ENCODE data around the gene PCDHGB5. TPM values are rescaled to one million over a fixed set of nuclear protein-coding genes. Genes with fewer than 3 reads are reported as not detected.
"Not testable (repeated sequence)": the region's sequence is repeated elsewhere in the genome, so short reads cannot be mapped to it uniquely, and the experiment has no call there.

PCDHGB5 gene
- total RNA-seq, 2 experiments from 2014 or later, result 0.12 to 0.15 TPM

DNA sequence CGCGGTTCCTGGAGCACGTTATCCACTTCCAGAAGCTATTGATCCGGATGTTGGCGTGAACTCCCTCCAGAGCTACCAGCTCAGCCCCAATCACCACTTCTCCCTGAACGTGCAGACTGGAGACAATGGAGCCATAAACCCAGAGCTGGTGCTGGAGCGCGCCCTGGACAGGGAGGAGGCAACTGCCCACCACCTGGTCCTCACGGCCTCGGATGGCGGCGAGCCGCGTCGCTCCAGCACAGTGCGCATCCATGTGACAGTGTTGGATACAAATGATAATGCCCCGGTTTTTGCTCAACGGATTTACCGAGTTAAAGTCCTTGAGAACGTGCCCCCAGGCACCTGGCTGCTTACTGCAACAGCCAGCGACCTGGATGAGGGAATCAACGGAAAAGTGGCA is 5.6 kb downstream of the PCDHGB5 start:
- Mint-ChIP-seq H3K27me3 (peaks cover 63% of the 10 kb centered on the region), H3K9me3 (peaks cover 33% of the 10 kb centered on the region), H3K4me1 (ENCODE audit: low read depth) (peaks cover 2% of the 10 kb centered on the region), H3K27ac (no peak overlapping the region), H3K4me3 (no peak overlapping the region), H3K36me3 (peaks cover 27% of the 10 kb centered on the region)
- intact Hi-C loops (cut with micrococcal nuclease), result no loop called here
- DNase-seq, result no peak
- CTCF ChIA-PET, result interaction anchor here (1.0 to 1.5 kb wide), 4 partner anchors 10 to 164 kb away, joined by 3 to 7 read pairs (median 4); partner anchors contain the start of gene PCDHGA10
- POLR2A ChIA-PET, result interaction anchor here (0.6 kb wide), 1 partner anchor 8 kb away, joined by 3 read pairs; no protein-coding TSS in a partner anchor

DNA sequence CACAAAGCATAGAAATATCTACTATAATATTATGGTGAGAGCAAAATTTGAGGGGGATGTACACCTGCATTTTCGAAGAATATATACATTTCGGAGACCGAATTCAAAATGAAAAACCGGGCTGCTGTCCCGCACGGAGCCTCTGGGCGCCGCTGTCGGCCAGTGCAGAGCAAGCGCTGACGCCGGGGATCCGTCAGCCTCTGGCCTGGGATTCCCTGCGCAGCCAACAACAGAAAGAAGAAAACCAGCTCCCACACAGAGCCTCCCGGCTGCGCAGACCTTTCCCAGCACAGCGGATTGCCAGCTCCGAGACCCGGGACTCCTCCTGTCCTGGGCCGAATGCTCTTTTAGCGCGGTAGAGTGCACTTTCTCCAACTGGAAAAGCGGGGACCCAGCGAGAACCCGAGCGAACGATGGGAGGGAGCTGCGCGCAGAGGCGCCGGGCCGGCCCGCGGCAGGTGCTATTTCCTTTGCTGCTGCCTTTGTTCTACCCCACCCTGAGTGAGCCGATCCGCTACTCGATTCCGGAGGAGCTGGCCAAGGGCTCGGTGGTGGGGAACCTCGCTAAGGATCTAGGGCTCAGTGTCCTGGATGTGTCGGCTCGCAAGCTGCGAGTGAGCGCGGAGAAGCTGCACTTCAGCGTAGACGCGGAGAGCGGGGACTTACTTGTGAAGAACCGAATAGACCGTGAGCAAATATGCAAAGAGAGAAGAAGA is 10.2 kb downstream of the PCDHGB5 start, which contains the start of gene PCDHGB6:
Gene PCDHGB6, plus strand, starts transcription at position 232 of the 716 bp plus-strand sequence. Its CDS starts 182 bp downstream, at position 414.
- DNase-seq, result peak; percentile 53
- intact Hi-C loops (cut with micrococcal nuclease); H3K4me1 Mint-ChIP-seq (ENCODE audit: low read depth); H3K27ac Mint-ChIP-seq; POLR2A ChIA-PET: not testable (repeated sequence)
- H3K9me3 Mint-ChIP-seq, result peaks cover 28% of the 10 kb centered on the region
- peaks cover 60% of the 10 kb centered on the region for H3K27me3 Mint-ChIP-seq
- CTCF ChIA-PET, result interaction anchor here (0.7 to 1.4 kb wide), 6 partner anchors 34 to 156 kb away, joined by 3 to 6 read pairs (median 4); partner anchors contain the start of gene PCDHGA6
- peaks cover 22% of the 10 kb centered on the region for H3K36me3 Mint-ChIP-seq
- peak within 1 kb of the TSS; percentile 34 for H3K4me3 Mint-ChIP-seq

- Mint-ChIP-seq H3K9me3 (peaks cover 27% of the 10 kb centered on the region), H3K4me3 (no peak overlapping the region), H3K36me3 (peaks cover 18% of the 10 kb centered on the region), H3K27ac (no peak overlapping the region), H3K27me3 (peaks cover 59% of the 10 kb centered on the region), H3K4me1 (ENCODE audit: low read depth) (peaks cover 15% of the 10 kb centered on the region)
- CTCF ChIA-PET, result no interaction called here
- intact Hi-C loops (cut with micrococcal nuclease), result loop anchor here (5.0 to 10.0 kb wide), 2 partner anchors 45 to 103 kb away; partner anchors contain the start of gene PCDHGA5
- POLR2A ChIA-PET, result no interaction called here
- DNase-seq, result no peak
Observed at GRCh38 chr5:141409598-141410306, 12.0 kb downstream of the PCDHGB5 start.

DNA sequence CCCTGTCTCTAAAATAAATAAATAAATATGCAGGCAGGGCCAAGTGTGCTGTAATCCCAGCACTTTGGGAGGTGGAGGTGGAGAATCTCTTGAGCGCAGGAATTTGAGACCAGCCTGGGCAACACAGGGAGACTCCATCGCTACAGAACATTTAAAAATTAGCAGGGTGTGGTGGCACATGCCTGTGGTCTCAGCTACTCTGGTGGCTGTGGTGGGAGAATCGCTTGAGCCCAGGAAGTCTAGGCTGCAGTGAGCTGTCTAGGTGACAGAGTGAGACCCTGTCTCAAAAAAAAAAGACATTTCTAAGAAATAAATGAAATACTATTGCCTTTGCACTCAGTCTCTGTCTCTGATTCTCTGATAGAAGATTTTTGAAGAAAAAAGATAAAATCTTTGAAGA is 13.8 kb downstream of the PCDHGB5 start:
- ChIA-PET POLR2A (no interaction called here), CTCF (interaction anchor here (2.4 to 3.2 kb wide), 3 partner anchors 91 to 152 kb away, joined by 10 to 29 read pairs (median 23); partner anchors contain the start of gene TAF7)
- Mint-ChIP-seq H3K27ac (no peak overlapping the region), H3K9me3 (peaks cover 25% of the 10 kb centered on the region), H3K36me3 (peaks cover 19% of the 10 kb centered on the region), H3K27me3 (peaks cover 61% of the 10 kb centered on the region), H3K4me1 (ENCODE audit: low read depth) (peaks cover 18% of the 10 kb centered on the region), H3K4me3 (no peak overlapping the region)
- no peak for DNase-seq
- intact Hi-C loops (cut with micrococcal nuclease), result loop anchor here (5.0 to 10.0 kb wide), 2 partner anchors 47 to 101 kb away; partner anchors contain the start of gene PCDHGA5

GRCh38 chr5:141412854-141413539 is 15.2 kb downstream of the PCDHGB5 start, which contains the start of gene PCDHGA10:
Gene PCDHGA10, plus strand, starts transcription at chr5:141412987. Its CDS starts 189 bp downstream, at chr5:141413176.
- peaks cover 25% of the 10 kb centered on the region for H3K36me3 Mint-ChIP-seq
- H3K27me3 Mint-ChIP-seq, result peaks cover 61% of the 10 kb centered on the region
- intact Hi-C loops (cut with micrococcal nuclease), result loop anchor here (2.0 to 10.0 kb wide), 4 partner anchors 48 to 146 kb away; partner anchors contain the start of gene PCDHGA5
- peaks cover 18% of the 10 kb centered on the region for H3K4me1 Mint-ChIP-seq (ENCODE audit: low read depth)
- DNase-seq, result peak; percentile 69
- peaks cover 23% of the 10 kb centered on the region for H3K9me3 Mint-ChIP-seq
- H3K27ac Mint-ChIP-seq, result no peak within 1 kb of the TSS
- H3K4me3 Mint-ChIP-seq, result peak within 1 kb of the TSS; percentile 66
- POLR2A ChIA-PET, result no interaction called here
- CTCF ChIA-PET, result interaction anchor here (0.6 to 3.3 kb wide), 32 partner anchors 8 to 236 kb away, joined by 3 to 59 read pairs (median 4); partner anchors contain the start of genes PCDHB10, PCDHB8, PCDHGA11 and PCDHGA12

DNA sequence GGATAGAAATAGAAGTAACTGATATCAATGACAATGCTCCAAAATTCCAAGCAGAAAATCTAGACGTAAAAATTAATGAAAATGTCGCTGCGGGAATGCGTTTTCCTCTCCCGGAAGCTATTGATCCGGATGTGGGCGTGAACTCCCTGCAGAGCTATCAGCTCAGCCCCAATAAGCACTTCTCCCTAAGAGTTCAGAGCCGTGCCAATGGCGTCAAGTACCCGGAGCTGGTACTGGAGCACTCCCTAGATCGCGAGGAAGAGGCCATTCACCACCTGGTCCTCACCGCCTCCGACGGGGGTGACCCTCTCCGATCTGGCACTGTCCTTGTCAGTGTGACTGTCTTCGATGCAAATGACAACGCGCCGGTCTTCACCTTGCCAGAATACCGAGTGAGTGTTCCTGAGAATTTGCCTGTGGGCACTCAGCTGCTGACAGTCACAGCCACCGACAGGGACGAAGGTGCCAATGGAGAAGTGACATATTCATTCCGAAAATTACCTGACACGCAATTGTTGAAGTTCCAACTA is 15.9 kb downstream of the PCDHGB5 start:
- peaks cover 62% of the 10 kb centered on the region for H3K27me3 Mint-ChIP-seq
- H3K27ac Mint-ChIP-seq, result no peak overlapping the region
- ChIA-PET POLR2A (no interaction called here), CTCF (interaction anchor here (0.6 to 3.3 kb wide), 28 partner anchors 8 to 221 kb away, joined by 3 to 59 read pairs (median 5); partner anchors contain the start of genes PCDHB10, PCDHGA11, PCDHGA12 and PCDHGA6)
- DNase-seq, result no peak
- H3K4me3 Mint-ChIP-seq, result peak overlapping the region; percentile 66
- peaks cover 28% of the 10 kb centered on the region for H3K36me3 Mint-ChIP-seq
- peaks cover 15% of the 10 kb centered on the region for H3K4me1 Mint-ChIP-seq (ENCODE audit: low read depth)
- intact Hi-C loops (cut with micrococcal nuclease), result loop anchor here (2.0 to 10.0 kb wide), 4 partner anchors 49 to 145 kb away; partner anchors contain the start of gene PCDHGA5
- H3K9me3 Mint-ChIP-seq, result peaks cover 27% of the 10 kb centered on the region

DNA sequence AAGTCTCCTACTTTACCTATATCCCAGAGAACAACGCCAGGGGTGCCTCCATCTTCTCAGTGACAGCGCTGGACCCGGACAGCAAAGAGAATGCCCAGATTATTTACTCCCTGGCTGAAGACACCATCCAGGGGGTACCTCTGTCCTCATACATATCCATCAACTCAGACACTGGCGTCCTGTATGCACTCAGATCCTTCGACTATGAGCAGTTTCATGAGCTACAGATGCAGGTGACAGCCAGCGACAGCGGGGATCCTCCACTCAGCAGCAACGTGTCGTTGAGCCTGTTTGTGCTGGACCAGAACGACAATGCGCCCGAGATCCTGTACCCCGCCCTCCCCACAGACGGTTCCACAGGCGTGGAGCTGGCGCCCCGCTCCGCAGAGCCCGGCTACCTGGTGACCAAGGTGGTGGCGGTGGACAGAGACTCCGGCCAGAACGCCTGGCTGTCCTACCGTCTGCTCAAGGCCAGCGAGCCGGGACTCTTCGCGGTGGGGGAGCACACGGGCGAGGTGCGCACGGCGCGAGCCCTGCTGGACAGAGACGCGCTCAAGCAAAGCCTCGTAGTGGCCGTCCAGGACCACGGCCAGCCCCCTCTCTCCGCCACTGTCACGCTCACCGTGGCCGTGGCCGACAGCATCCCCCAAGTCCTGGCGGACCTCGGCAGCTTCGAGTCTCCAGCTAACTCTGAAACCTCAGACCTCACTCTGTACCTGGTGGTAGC is 17.0 kb downstream of the PCDHGB5 start:
- H3K9me3 Mint-ChIP-seq, result peaks cover 25% of the 10 kb centered on the region
- DNase-seq, H3K4me3 Mint-ChIP-seq, POLR2A ChIA-PET, H3K27ac Mint-ChIP-seq: not testable (repeated sequence)
- H3K4me1 Mint-ChIP-seq (ENCODE audit: low read depth), result peaks cover 15% of the 10 kb centered on the region
- peaks cover 62% of the 10 kb centered on the region for H3K27me3 Mint-ChIP-seq
- CTCF ChIA-PET, result interaction anchor here (0.6 to 3.3 kb wide), 9 partner anchors 15 to 149 kb away, joined by 3 to 59 read pairs (median 13); partner anchors contain the start of genes PCDHGA12, PCDHGB3 and PCDHGB5
- peaks cover 26% of the 10 kb centered on the region for H3K36me3 Mint-ChIP-seq
- intact Hi-C loops (cut with micrococcal nuclease), result loop anchor here (5.0 to 10.0 kb wide), 2 partner anchors 50 to 98 kb away; partner anchors contain the start of gene PCDHGA5

DNA sequence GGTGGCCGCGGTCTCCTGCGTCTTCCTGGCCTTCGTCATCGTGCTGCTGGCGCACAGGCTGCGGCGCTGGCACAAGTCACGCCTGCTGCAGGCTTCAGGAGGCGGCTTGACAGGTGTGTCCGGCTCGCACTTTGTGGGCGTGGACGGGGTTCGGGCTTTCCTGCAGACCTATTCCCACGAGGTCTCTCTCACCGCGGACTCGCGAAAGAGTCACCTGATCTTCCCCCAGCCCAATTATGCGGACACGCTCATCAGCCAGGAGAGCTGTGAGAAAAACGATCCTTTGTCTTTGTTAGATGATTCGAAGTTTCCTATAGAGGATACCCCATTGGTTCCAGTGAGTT is 17.5 kb downstream of the PCDHGB5 start:
- Mint-ChIP-seq H3K27me3 (peaks cover 64% of the 10 kb centered on the region), H3K36me3 (peaks cover 28% of the 10 kb centered on the region), H3K9me3 (peaks cover 27% of the 10 kb centered on the region), H3K4me1 (ENCODE audit: low read depth) (peaks cover 15% of the 10 kb centered on the region)
- H3K4me3 Mint-ChIP-seq, DNase-seq, POLR2A ChIA-PET, H3K27ac Mint-ChIP-seq: not testable (repeated sequence)
- intact Hi-C loops (cut with micrococcal nuclease), result loop anchor here (10.0 kb wide), 1 partner anchor 50 kb away; the partner anchor contains the start of gene PCDHGA5
- CTCF ChIA-PET, result interaction anchor here (1.3 to 3.1 kb wide), 2 partner anchors 15 to 97 kb away, joined by 4 to 32 read pairs; partner anchors contain the start of gene PCDHGA12

GRCh38 chr5:141417494-141418172 is 19.9 kb downstream of the PCDHGB5 start, which contains the start of gene PCDHGB7:
Gene PCDHGB7, plus strand, starts transcription at chr5:141417677. Its CDS starts 183 bp downstream, at chr5:141417860.
- Mint-ChIP-seq H3K36me3 (peaks cover 37% of the 10 kb centered on the region), H3K4me1 (ENCODE audit: low read depth) (peaks cover 19% of the 10 kb centered on the region), H3K27me3 (peaks cover 76% of the 10 kb centered on the region), H3K4me3 (peak within 1 kb of the TSS; percentile 54), H3K9me3 (peaks cover 37% of the 10 kb centered on the region)
- POLR2A ChIA-PET, H3K27ac Mint-ChIP-seq: not testable (repeated sequence)
- CTCF ChIA-PET, result interaction anchor here (1.0 to 2.5 kb wide), 7 partner anchors 11 to 150 kb away, joined by 3 to 15 read pairs (median 6); partner anchors contain the start of gene PCDHGB3
- peak; percentile 71 for DNase-seq
- intact Hi-C loops (cut with micrococcal nuclease), result loop anchor here (1.0 to 10.0 kb wide), 2 partner anchors 53 to 147 kb away; partner anchors contain the start of gene PCDHGA5

Data from activated CD4-positive, alpha-beta memory T cell treated with anti-CD3 and anti-CD28 coated beads for 36 hours (primary cell).